Panc1 (cell line): ENCODE data around the gene ITGA2B. TPM values are rescaled to one million over a fixed set of nuclear protein-coding genes. Genes with fewer than 3 reads are reported as not detected.
"Not testable (repeated sequence)": the region's sequence is repeated elsewhere in the genome, so short reads cannot be mapped to it uniquely, and the experiment has no call there.

ENCODE experiments used
- ATAC-seq: fragments of 200-7000 bp; cut with Tn5 transposase; 2 replicates; pipeline ENCODE4 v1.9.1; 2020; ENCODE audit warnings: mild to moderate bottlenecking, moderate library complexity
- BruUV-seq: library from RNA; stranded (reverse); fragments of 400-500 nt; replicated peaks from 2 replicates; lab custom pipeline; 2021; lab: Mats Ljungman, UMichigan
- CTCF ChIA-PET: fragments of 300-600 bp; sonication (Branson Sonifier 250); formaldehyde crosslinking; loops from one replicate; lab custom pipeline; 2022; ENCODE audit warnings: antibody characterized with exemption; lab: Charles Lee
- POLR2A ChIA-PET: fragments of 300-600 bp; sonication (Branson Sonifier 250); formaldehyde crosslinking; loops from one replicate; lab custom pipeline; 2022; ENCODE audit warnings: antibody characterized with exemption; lab: Charles Lee
- DNase-seq: peaks from one replicate; pipeline ENCODE4 v3.0.0-alpha.2; 2010; ENCODE audit warnings: low read depth, low spot score
- H3K27ac ChIP-seq: 2 replicates; pipeline ENCODE4 v1.5.1; 2011; ENCODE audit warnings: mild to moderate bottlenecking, low read length, inconsistent platforms
- H3K27me3 ChIP-seq: fragments of 200-500 bp; sonication (Bioruptor generic); 2 replicates; pipeline ENCODE4 v1.6.0; 2014; ENCODE audit warnings: low read length, inconsistent platforms; ENCODE audit not compliant: control insufficient read depth, insufficient read depth
- H3K36me3 ChIP-seq: fragments of 200-500 bp; sonication (Bioruptor generic); 2 replicates; pipeline ENCODE4 v1.5.1; 2014; ENCODE audit warnings: inconsistent platforms, mild to moderate bottlenecking, low read length, moderate library complexity; ENCODE audit not compliant: control insufficient read depth, insufficient read depth
- H3K4me1 ChIP-seq: 2 replicates; pipeline ENCODE4 v1.5.1; 2011; ENCODE audit warnings: inconsistent platforms, mild to moderate bottlenecking, low read length, moderate library complexity; ENCODE audit not compliant: control insufficient read depth, insufficient read depth
- H3K4me3 ChIP-seq, 2 experiments: 2 replicates each; pipeline ENCODE4 v1.5.1; 2011 to 2012; ENCODE audit warnings: low read depth in 2 of 2, low read length in 2 of 2, mild to moderate bottlenecking in 2 of 2, inconsistent platforms in 1 of 2, moderate library complexity in 1 of 2
- H3K9me3 ChIP-seq: fragments of 200-500 bp; sonication (Bioruptor generic); 2 replicates; pipeline ENCODE4 v1.5.1; 2014; ENCODE audit warnings: low read depth, mild to moderate bottlenecking, inconsistent platforms, low read length, moderate library complexity; ENCODE audit not compliant: control insufficient read depth, insufficient read depth
- CTCF ChIP-seq: fragments of 450-650 bp; IDR thresholded peaks from 2 replicates; pipeline ENCODE4 v1.5.1; 2017; ENCODE audit warnings: mild to moderate bottlenecking
- POLR2AphosphoS5 ChIP-seq: IDR thresholded peaks from 2 replicates; pipeline ENCODE4 v1.6.1; 2012; ENCODE audit warnings: mild to moderate bottlenecking, low read depth, low read length, moderate library complexity
- SIN3A ChIP-seq: IDR thresholded peaks from 2 replicates; pipeline ENCODE4 v1.6.1; 2012; ENCODE audit warnings: low read depth, mild to moderate bottlenecking, low read length, moderate library complexity, borderline replicate concordance; ENCODE audit not compliant: insufficient read depth
- TCF7L2 ChIP-seq: IDR thresholded peaks from 2 replicates; pipeline ENCODE4 v1.6.1; 2011; ENCODE audit warnings: mild to moderate bottlenecking, low read depth, low read length, inconsistent platforms
- in situ Hi-C: cut with HindIII; loops from 2 replicates; pipeline ENCODE4 v1.10.0; 2016; ENCODE audit warnings: low sequenced_read_pairs, low pct_unique_long_range_greater_than_20kb
- intact Hi-C: fragments of 100-400 bp; cut with micrococcal nuclease; formaldehyde crosslinking; loops from one replicate; pipeline ENCODE4 v1.10.0; 2022; ENCODE audit not compliant: unreplicated experiment
- total RNA-seq: library from RNA; stranded (reverse); gene quantifications from one replicate; pipeline ENCODE4 v1.2.1, GENCODE V29; 2021; ENCODE audit not compliant: unreplicated experiment
- TF ChIP-seq, protein P1 (sequence below), 2 experiments: IDR thresholded peaks; 2 replicates each; pipeline ENCODE4 v1.6.1; 2011 to 2012; ENCODE audit warnings: low read depth in 2 of 2, control low read depth in 1 of 2, low read length in 1 of 2, mild to moderate bottlenecking in 1 of 2, moderate library complexity in 1 of 2; ENCODE audit not compliant: insufficient read depth in 1 of 2

ITGA2B gene
- total RNA-seq, 1 experiment from 2014 or later = 2.4 TPM

GRCh38 chr17:44394833-44395232 lies 5.4 kb upstream of the ITGA2B start:
- H3K27ac ChIP-seq = no peak overlapping the region
- H3K4me1 ChIP-seq = no peaks in the 10 kb centered on the region
- in situ Hi-C loops = no loop called here
- POLR2A ChIA-PET = no interaction called here
- peaks cover 1% of the 10 kb centered on the region for H3K36me3 ChIP-seq
- H3K9me3 ChIP-seq = no peaks in the 10 kb centered on the region
- CTCF ChIA-PET = no interaction called here
- ATAC-seq (no peak), DNase-seq (no peak)
- no peaks in the 10 kb centered on the region for H3K27me3 ChIP-seq
- TF ChIP-seq SIN3A = no peak
- no peak for TF ChIP-seq POLR2AphosphoS5
- no peak for TF ChIP-seq CTCF
- TF ChIP-seq, protein P1, sequence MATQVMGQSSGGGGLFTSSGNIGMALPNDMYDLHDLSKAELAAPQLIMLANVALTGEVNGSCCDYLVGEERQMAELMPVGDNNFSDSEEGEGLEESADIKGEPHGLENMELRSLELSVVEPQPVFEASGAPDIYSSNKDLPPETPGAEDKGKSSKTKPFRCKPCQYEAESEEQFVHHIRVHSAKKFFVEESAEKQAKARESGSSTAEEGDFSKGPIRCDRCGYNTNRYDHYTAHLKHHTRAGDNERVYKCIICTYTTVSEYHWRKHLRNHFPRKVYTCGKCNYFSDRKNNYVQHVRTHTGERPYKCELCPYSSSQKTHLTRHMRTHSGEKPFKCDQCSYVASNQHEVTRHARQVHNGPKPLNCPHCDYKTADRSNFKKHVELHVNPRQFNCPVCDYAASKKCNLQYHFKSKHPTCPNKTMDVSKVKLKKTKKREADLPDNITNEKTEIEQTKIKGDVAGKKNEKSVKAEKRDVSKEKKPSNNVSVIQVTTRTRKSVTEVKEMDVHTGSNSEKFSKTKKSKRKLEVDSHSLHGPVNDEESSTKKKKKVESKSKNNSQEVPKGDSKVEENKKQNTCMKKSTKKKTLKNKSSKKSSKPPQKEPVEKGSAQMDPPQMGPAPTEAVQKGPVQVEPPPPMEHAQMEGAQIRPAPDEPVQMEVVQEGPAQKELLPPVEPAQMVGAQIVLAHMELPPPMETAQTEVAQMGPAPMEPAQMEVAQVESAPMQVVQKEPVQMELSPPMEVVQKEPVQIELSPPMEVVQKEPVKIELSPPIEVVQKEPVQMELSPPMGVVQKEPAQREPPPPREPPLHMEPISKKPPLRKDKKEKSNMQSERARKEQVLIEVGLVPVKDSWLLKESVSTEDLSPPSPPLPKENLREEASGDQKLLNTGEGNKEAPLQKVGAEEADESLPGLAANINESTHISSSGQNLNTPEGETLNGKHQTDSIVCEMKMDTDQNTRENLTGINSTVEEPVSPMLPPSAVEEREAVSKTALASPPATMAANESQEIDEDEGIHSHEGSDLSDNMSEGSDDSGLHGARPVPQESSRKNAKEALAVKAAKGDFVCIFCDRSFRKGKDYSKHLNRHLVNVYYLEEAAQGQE (IDR thresholded peaks at IDR 0.05; ENCODE audit: insufficient read depth in 1 of 2, low read depth in 2 of 2, low read length in 1 of 2) = no peak
- TF ChIP-seq TCF7L2 = no peak
- no TSS peak for BruUV-seq
- intact Hi-C loops = no loop called here
- no peak overlapping the region for H3K4me3 ChIP-seq

GRCh38 chr17:44394112-44394511 lies 4.7 kb upstream of the ITGA2B start:
- H3K27me3 ChIP-seq, ATAC-seq, DNase-seq, POLR2A ChIA-PET, H3K36me3 ChIP-seq, in situ Hi-C loops, intact Hi-C loops, H3K9me3 ChIP-seq, BruUV-seq, H3K4me1 ChIP-seq, H3K27ac ChIP-seq, H3K4me3 ChIP-seq: not testable (repeated sequence)
- CTCF ChIA-PET = interaction anchor here (0.6 kb wide), 1 partner anchor 320 kb away, joined by 3 read pairs; no protein-coding TSS in a partner anchor

DNA sequence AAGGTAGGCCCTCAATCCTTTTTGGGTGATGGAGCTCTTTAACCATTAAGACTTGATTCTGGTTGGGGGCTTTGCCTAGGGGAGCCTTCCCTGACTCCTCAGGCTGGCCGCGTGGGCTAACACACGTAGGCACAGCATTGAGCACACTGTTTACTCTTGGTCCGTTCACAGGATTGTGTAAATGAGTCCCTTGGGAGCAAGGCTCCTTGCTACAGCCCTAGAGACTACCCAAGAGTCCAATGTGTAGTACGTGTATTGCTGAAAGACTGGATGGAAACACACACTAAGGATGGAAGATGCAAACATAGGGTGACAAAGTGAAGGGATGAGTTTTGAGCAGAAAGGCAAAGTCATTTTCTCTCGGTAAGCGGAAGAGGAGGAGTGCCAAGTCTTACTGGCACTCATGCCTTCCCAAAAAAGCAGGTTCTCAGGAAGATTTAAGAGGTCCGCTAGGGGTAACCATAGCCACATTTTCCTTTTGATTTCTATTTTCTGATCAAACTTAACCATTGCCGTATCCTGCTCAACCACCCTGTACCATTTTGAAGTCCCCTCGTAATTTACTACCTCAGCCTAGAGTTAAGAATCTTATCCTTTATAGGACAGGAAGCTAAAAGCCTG lies 911 bp upstream of the ITGA2B start:
- no TSS peak for BruUV-seq
- Histone ChIP-seq H3K9me3 (no peaks in the 10 kb centered on the region), H3K27me3 (no peaks in the 10 kb centered on the region), H3K4me3 (no peak overlapping the region), H3K36me3 (no peaks in the 10 kb centered on the region), H3K4me1 (peaks cover 2% of the 10 kb centered on the region; the same call in 1 of the 2 replicates), H3K27ac (no peak overlapping the region)
- no peak for TF ChIP-seq TCF7L2
- TF ChIP-seq, protein P1 (IDR thresholded peaks at IDR 0.05; ENCODE audit: insufficient read depth in 1 of 2, low read depth in 2 of 2, low read length in 1 of 2) = no peak
- POLR2A ChIA-PET = interaction anchor here (0.6 kb wide), 1 partner anchor 329 kb away, joined by 3 read pairs; no protein-coding TSS in a partner anchor
- no peak for DNase-seq
- in situ Hi-C loops (no loop called here), intact Hi-C loops (no loop called here)
- ATAC-seq = no peak
- CTCF ChIA-PET = no interaction called here
